Esophagus squamous epithelium (tissue), 4 donors: ENCODE measurements around the gene RPN2.

Experiments
- POLR2A ChIP-seq, 4 donors: fragments of 450-650 bp; IDR thresholded peaks; one replicate each; pipeline ENCODE4 v1.6.1; 2017; ENCODE audit warnings: antibody characterized with exemption in 4 of 4, mild to moderate bottlenecking in 4 of 4, moderate library complexity in 3 of 4
- TF ChIP-seq, protein P1 (sequence below), 6 experiments: fragments of 450-650 bp in 4 of 6; fragments of 200-600 bp in 2 of 6; sonication (generic) in 2 of 6; IDR thresholded peaks; one replicate each; pipeline ENCODE4 v1.5.1; 2016 to 2019; ENCODE audit warnings: antibody characterized with exemption in 6 of 6, mild to moderate bottlenecking in 4 of 6, moderate library complexity in 4 of 6

DNA sequence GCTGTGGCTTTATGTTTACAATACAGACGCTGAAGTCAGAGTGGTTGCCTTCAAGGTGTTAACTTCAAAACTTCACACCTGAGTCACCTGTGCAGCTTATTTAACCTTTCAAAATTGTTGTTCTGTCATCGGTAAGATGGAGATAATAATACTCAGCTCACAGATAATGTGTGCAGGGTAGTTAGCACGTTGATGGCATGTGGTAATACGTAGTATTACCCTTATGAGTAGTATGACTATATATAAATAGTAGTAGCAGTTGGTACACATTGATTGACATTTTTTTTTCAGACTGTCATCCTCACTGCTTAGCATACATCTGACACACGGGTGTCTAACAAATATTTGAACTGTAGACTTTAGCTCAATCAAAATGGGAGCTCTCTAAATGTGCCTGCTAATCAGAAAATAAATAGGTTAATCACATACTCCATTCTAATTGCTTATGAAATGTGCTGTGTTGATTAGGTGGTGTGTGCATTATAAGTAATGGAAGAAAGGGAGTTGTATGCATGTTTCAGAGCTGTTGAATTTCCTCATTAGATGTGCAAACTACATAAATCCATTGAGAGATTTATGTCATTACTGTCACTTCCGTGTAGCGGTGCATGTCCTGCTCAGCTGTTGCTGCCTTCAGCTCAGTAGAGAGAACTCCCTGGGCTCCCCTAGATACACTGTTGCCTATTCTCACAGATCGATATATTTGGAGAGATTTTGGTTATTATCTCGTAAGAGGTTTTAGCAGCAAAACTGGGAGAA, 11.4 kb downstream of the RPN2 start:
- TF ChIP-seq, protein P1, sequence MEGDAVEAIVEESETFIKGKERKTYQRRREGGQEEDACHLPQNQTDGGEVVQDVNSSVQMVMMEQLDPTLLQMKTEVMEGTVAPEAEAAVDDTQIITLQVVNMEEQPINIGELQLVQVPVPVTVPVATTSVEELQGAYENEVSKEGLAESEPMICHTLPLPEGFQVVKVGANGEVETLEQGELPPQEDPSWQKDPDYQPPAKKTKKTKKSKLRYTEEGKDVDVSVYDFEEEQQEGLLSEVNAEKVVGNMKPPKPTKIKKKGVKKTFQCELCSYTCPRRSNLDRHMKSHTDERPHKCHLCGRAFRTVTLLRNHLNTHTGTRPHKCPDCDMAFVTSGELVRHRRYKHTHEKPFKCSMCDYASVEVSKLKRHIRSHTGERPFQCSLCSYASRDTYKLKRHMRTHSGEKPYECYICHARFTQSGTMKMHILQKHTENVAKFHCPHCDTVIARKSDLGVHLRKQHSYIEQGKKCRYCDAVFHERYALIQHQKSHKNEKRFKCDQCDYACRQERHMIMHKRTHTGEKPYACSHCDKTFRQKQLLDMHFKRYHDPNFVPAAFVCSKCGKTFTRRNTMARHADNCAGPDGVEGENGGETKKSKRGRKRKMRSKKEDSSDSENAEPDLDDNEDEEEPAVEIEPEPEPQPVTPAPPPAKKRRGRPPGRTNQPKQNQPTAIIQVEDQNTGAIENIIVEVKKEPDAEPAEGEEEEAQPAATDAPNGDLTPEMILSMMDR (IDR thresholded peaks at IDR 0.05): no peak
- no peak for TF ChIP-seq POLR2A (IDR thresholded peaks at IDR 0.05)
